PC-3 (cell line): Measurements from ENCODE around the gene ICA1L. TPM values are rescaled to one million over a fixed set of nuclear protein-coding genes. Genes with fewer than 3 reads are reported as not detected.

ENCODE experiments used
- ATAC-seq: fragments of 200-7000 bp; cut with Tn5 transposase; 2 replicates; pipeline ENCODE4 v1.9.1; 2020; ENCODE audit warnings: mild to moderate bottlenecking, moderate library complexity
- BruUV-seq: library from RNA; stranded (reverse); fragments of 400-500 nt; replicated peaks from 2 replicates; lab custom pipeline; 2021; lab: Mats Ljungman, UMichigan
- CTCF ChIA-PET: fragments of 300-600 bp; sonication (Branson Sonifier 250); formaldehyde crosslinking; loops from one replicate; lab custom pipeline; 2022; ENCODE audit warnings: antibody characterized with exemption; lab: Charles Lee
- POLR2A ChIA-PET: fragments of 300-600 bp; sonication (Branson Sonifier 250); formaldehyde crosslinking; loops from one replicate; lab custom pipeline; 2022; ENCODE audit warnings: antibody characterized with exemption; ENCODE audit not compliant: unreplicated experiment; lab: Charles Lee
- DNase-seq: peaks from one replicate; pipeline ENCODE4 v3.0.0-alpha.2; 2015
- H2AFZ ChIP-seq: fragments of 300-600 bp; sonication (generic); 2 replicates; pipeline ENCODE4 v1.6.0; 2016; ENCODE audit warnings: antibody characterized with exemption, low read length
- H3F3A ChIP-seq: fragments of 300-600 bp; sonication (generic); one replicate; pipeline ENCODE4 v1.6.0; 2017; ENCODE audit warnings: antibody characterized with exemption, low read length, control low read depth, mild to moderate bottlenecking; ENCODE audit not compliant: unreplicated experiment
- H3K27ac ChIP-seq: fragments of 300-600 bp; sonication (generic); 2 replicates; pipeline ENCODE4 v1.5.1; 2016; ENCODE audit warnings: mild to moderate bottlenecking, low read length
- H3K27me3 ChIP-seq: fragments of 300-600 bp; sonication (generic); 2 replicates; pipeline ENCODE4 v1.6.1; 2016; ENCODE audit warnings: low read length, mixed read lengths
- H3K36me3 ChIP-seq: fragments of 300-600 bp; sonication (generic); 2 replicates; pipeline ENCODE4 v1.6.1; 2016; ENCODE audit warnings: low read depth, mixed run types, low read length, mixed read lengths
- H3K4me1 ChIP-seq: fragments of 300-600 bp; sonication (generic); 2 replicates; pipeline ENCODE4 v1.5.1; 2016; ENCODE audit warnings: low read length; ENCODE audit not compliant: insufficient read depth
- H3K4me2 ChIP-seq: fragments of 300-600 bp; sonication (generic); 2 replicates; pipeline ENCODE4 v1.6.0; 2016; ENCODE audit warnings: low read length
- H3K4me3 ChIP-seq: fragments of 300-600 bp; sonication (generic); 2 replicates; pipeline ENCODE4 v1.5.1; 2016; ENCODE audit warnings: mild to moderate bottlenecking, low read length, mixed read lengths
- H3K79me2 ChIP-seq: fragments of 300-600 bp; sonication (generic); 2 replicates; pipeline ENCODE4 v1.6.1; 2017; ENCODE audit warnings: low read length, mixed read lengths
- H3K9ac ChIP-seq: fragments of 300-600 bp; sonication (generic); 2 replicates; pipeline ENCODE4 v1.6.0; 2016; ENCODE audit warnings: mild to moderate bottlenecking, low read length
- H3K9me2 ChIP-seq: fragments of 300-600 bp; sonication (generic); replicated peaks from 2 replicates; pipeline ENCODE4 v1.6.1; 2016; ENCODE audit warnings: mixed run types, low read length, mixed read lengths
- H3K9me3 ChIP-seq: fragments of 300-600 bp; sonication (generic); 2 replicates; pipeline ENCODE4 v1.6.1; 2016; ENCODE audit warnings: low read length, mixed read lengths
- H4K20me1 ChIP-seq: fragments of 300-600 bp; sonication (generic); 2 replicates; pipeline ENCODE4 v1.6.1; 2016; ENCODE audit warnings: low read length, mixed read lengths
- CTCF ChIP-seq: fragments of 300-600 bp; sonication (generic); conservative IDR thresholded peaks from 2 replicates; pipeline ENCODE4 v1.5.1; 2017; ENCODE audit warnings: antibody characterized with exemption, low read depth, mild to moderate bottlenecking, low read length
- EZH2 ChIP-seq: fragments of 300-600 bp; sonication (generic); IDR thresholded peaks from one replicate; pipeline ENCODE4 v1.6.1; 2017; ENCODE audit warnings: antibody characterized with exemption, mild to moderate bottlenecking, low read length; ENCODE audit not compliant: unreplicated experiment
- EZH2phosphoT487 ChIP-seq: fragments of 300-600 bp; sonication (generic); IDR thresholded peaks from 2 replicates; pipeline ENCODE4 v1.6.1; 2018; ENCODE audit warnings: mild to moderate bottlenecking, antibody characterized with exemption, low read length, borderline replicate concordance
- intact Hi-C: fragments of 100-400 bp; cut with micrococcal nuclease; formaldehyde crosslinking; loops from 2 replicates; pipeline ENCODE4 v1.9.0; 2023
- total RNA-seq: library from RNA; depleted of rRNA; stranded (reverse); fragments of >200 nt; gene quantifications from 2 replicates; pipeline ENCODE4 v1.2.3, GENCODE V29; 2014

The ICA1L gene
- total RNA-seq, 1 experiment from 2014 or later = 2.5 TPM

- no peak overlapping the region for H3K4me3 ChIP-seq
- DNase-seq = no peak
- TF ChIP-seq CTCF (no peak), EZH2phosphoT487 (no peak), EZH2 (no peak)
- H3K36me3 ChIP-seq = no peaks in the 10 kb centered on the region
- no peaks in the 10 kb centered on the region for H3K9me3 ChIP-seq
- no peaks in the 10 kb centered on the region; the same call in 1 of the 2 replicates for H4K20me1 ChIP-seq
- ChIA-PET POLR2A (no interaction called here), CTCF (no interaction called here)
- no peaks in the 10 kb centered on the region for H3K27me3 ChIP-seq
- no peak overlapping the region for H3K9ac ChIP-seq
- peaks cover 14% of the 10 kb centered on the region for H3K4me1 ChIP-seq
- no peak overlapping the region for H3K4me2 ChIP-seq
- H3K27ac ChIP-seq = no peak overlapping the region
- no peaks in the 10 kb centered on the region for H3F3A ChIP-seq
- H3K9me2 ChIP-seq = no peaks in the 10 kb centered on the region
- no peak for ATAC-seq
- intact Hi-C loops = no loop called here
- no peaks in the 10 kb centered on the region for H3K79me2 ChIP-seq
- H2AFZ ChIP-seq = no peak overlapping the region
- BruUV-seq = no TSS peak
These were observed 93.3 kb downstream of the ICA1L start for GRCh38 chr2:202778217-202778616.

GRCh38 chr2:202774104-202774503, 97.5 kb downstream of the ICA1L start:
- no TSS peak for BruUV-seq
- H4K20me1 ChIP-seq = no peaks in the 10 kb centered on the region
- no peak overlapping the region for H3K27ac ChIP-seq
- no peaks in the 10 kb centered on the region for H3K27me3 ChIP-seq
- H3K9me2 ChIP-seq = no peaks in the 10 kb centered on the region
- H3K4me1 ChIP-seq = no peaks in the 10 kb centered on the region
- no peak for DNase-seq
- H3K36me3 ChIP-seq = no peaks in the 10 kb centered on the region
- TF ChIP-seq CTCF (no peak), EZH2 (no peak), EZH2phosphoT487 (no peak)
- ChIA-PET CTCF (no interaction called here), POLR2A (no interaction called here)
- H3F3A ChIP-seq = no peaks in the 10 kb centered on the region
- intact Hi-C loops = no loop called here
- H3K9ac ChIP-seq = no peak overlapping the region
- ATAC-seq = no peak
- H2AFZ ChIP-seq = no peak overlapping the region
- no peak overlapping the region for H3K4me2 ChIP-seq
- H3K79me2 ChIP-seq = no peaks in the 10 kb centered on the region
- H3K4me3 ChIP-seq = no peak overlapping the region
- no peaks in the 10 kb centered on the region for H3K9me3 ChIP-seq

- H3F3A ChIP-seq = no peaks in the 10 kb centered on the region
- no peak overlapping the region for H3K4me3 ChIP-seq
- POLR2A ChIA-PET = no interaction called here
- ATAC-seq (no peak), DNase-seq (no peak)
- no peak overlapping the region for H3K27ac ChIP-seq
- TF ChIP-seq EZH2 = no peak
- no peaks in the 10 kb centered on the region for H3K36me3 ChIP-seq
- BruUV-seq = no TSS peak
- intact Hi-C loops = no loop called here
- no peaks in the 10 kb centered on the region for H3K9me2 ChIP-seq
- no peaks in the 10 kb centered on the region for H3K79me2 ChIP-seq
- CTCF ChIA-PET = no interaction called here
- H3K4me1 ChIP-seq = no peaks in the 10 kb centered on the region
- no peak overlapping the region for H2AFZ ChIP-seq
- no peak overlapping the region for H3K4me2 ChIP-seq
- H3K27me3 ChIP-seq = no peaks in the 10 kb centered on the region
- H3K9me3 ChIP-seq = no peaks in the 10 kb centered on the region
- H4K20me1 ChIP-seq = no peaks in the 10 kb centered on the region
- no peak overlapping the region for H3K9ac ChIP-seq
These were observed 98.1 kb downstream of the ICA1L start for GRCh38 chr2:202773301-202773973.
